DMS79 (cell line): ENCODE data around the gene MOB3B.
A peak's percentile ranks its signal among the peaks of the same experiment; 100 is the strongest.

ENCODE experiments used
- DNase-seq: peaks from one replicate; lab custom pipeline; 2025; lab: John Stamatoyannopoulos, UW

MOB3B gene

GRCh38 chr9:27365707-27366376 is 163.8 kb downstream of the MOB3B start:
- DNase-seq, result no peak

GRCh38 chr9:27362447-27363210 is 167.0 kb downstream of the MOB3B start:
- DNase-seq, result peak; percentile 16

DNA sequence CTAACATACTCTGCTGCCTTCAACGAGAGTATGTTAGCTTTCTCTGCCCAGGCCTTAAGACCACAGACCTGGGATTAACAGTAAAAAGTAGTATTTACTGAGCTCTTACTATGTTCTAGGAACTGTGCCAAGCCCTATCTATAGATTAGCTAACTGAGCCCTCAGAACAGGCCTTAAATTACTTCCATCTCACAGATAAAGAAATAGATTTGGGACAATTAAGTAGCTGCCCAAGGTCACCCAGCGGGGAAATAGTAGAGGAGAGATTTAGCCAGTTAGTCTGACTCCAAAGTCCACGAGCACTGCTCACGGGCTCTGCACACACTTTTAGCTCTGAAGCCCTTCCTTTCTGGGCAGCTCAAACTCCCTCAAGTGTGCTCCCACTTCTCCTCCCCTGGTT is 168.1 kb downstream of the MOB3B start:
- no peak for DNase-seq

DNA sequence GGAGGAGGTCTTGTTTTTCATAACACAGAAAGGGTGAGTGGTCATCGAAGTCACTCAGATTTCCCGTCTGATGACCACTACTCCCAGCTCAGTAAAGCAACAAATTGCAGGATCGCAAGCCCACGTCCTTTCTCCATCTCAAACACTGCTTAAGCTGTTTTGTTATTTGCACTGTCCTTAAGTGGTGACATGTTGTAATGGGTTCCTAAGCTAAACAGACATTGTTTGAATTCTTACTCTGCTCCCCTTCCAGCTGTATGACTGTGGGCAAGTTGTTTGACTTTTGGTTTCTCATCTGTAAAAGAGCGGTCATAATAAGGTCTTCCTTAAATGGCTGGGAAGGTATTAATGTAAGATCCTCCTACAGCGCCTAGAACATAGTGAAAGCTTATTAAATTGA is 169.9 kb downstream of the MOB3B start:
- no peak for DNase-seq

DNA sequence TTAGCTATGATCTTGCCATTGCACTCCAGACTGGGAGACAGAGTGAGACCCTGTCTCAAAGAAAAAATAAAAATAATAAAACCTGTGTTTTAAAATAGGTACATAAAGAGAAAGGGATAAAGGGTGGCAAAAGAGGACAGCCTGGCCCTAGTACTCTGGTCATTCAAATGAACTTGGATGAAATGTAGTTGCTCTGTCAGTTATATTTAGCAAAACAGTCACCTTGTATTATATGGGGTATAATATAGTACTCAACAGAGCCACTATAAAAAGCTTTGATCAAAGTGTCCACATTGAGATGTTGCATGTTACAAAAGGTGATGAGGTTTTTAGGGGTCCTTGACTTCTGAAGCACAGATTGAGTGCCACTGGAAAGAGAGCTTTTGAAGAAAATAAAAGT is 171.6 kb downstream of the MOB3B start:
- peak; percentile 20 for DNase-seq

GRCh38 chr9:27356446-27356845 is 173.2 kb downstream of the MOB3B start:
- DNase-seq, result no peak

- no peak for DNase-seq
Observed at GRCh38 chr9:27355166-27355565, 174.4 kb downstream of the MOB3B start.

- no peak for DNase-seq
Observed at GRCh38 chr9:27353474-27354229, 176.0 kb downstream of the MOB3B start.

- no peak for DNase-seq
Observed at GRCh38 chr9:27353166-27353473, 176.5 kb downstream of the MOB3B start.

- DNase-seq, result no peak
Observed at GRCh38 chr9:27352457-27353165, 177.0 kb downstream of the MOB3B start.

GRCh38 chr9:27351438-27351837 is 178.2 kb downstream of the MOB3B start:
- DNase-seq, result no peak

- DNase-seq, result no peak
Observed at GRCh38 chr9:27350382-27350976, 179.1 kb downstream of the MOB3B start.

GRCh38 chr9:27349698-27350080 is 179.9 kb downstream of the MOB3B start:
- no peak for DNase-seq

DNA sequence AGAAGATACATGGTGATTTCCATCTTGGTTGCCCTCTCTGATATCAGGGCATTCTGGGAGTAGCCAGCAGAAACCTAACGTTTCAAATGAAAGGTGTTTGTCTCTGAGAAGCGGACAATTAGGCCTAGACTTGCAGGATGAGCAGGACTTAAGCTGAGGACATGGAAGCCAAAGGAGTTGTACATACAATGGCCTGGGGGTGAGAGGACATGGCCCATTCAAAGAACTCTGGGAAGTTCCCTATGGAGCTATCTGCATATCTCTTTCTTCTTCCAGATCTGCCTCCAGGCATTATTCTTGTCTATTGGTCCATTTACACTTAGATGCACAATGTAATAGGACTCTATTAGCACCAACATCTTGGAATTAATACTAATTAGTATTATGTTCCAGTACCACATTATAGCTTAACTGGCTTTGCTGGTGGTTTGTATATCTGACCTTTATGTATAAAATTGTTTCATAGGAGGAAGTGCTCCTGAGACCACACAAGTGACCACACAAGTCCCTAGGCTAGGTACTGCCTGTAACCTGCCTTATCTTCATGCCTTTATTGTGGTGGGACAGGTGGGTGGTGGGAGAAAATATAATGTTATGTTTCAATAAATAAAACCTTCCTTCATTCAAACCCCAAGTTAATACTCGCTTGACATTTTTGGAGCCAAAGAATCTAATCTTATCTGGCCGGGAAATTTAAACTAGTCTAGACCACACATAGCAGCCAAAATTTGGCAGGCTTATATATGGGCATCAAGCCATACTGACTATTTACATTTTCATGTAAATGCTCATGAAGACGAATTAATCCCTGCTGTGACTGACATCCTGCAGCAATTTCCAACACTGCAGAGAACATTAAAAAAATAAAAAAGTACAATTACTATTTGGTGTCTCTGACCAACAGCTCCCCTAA is 180.6 kb downstream of the MOB3B start:
- no peak for DNase-seq

DNA sequence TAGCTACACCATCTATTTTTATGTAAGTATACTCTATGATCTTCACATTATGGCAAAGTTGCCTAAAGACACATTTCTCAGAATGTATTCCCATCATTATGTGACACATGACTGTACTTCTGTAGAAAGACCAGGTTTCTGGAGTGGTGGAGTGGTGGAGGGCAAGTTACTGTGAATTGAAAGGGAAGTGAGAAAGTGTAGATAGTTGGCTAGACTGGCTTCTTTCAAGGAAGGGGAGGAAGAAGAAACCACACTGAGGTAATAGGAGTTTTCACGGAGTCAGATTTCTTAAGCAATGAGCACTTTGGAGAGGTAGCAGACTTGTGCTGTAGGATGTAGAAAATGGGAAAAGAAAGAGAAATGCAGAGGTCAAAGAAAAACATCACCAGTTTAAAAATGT is 181.7 kb downstream of the MOB3B start:
- no peak for DNase-seq

- no peak for DNase-seq
Observed at GRCh38 chr9:27344776-27345175, 184.8 kb downstream of the MOB3B start.

GRCh38 chr9:27341545-27342294 is 187.9 kb downstream of the MOB3B start:
- no peak for DNase-seq

GRCh38 chr9:27340961-27341511 is 188.6 kb downstream of the MOB3B start:
- no peak for DNase-seq

DNA sequence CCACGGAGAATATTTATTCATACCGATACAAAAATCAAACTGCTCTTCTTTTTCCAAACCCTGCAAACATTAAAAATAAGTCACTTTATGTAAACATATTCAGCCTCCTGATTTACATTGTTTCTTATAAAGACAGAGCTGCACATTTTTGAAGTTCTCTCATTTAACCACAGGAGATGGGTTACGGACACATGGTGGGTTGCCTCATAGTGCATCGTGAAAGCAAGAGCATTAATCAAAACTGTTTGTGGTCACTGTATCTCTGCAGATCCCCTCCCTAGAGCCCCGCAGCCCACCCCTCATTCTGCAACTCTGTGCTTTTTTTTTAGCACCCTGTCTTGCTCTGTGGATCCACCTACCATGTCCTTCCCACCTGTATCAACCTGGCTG is 189.3 kb downstream of the MOB3B start:
- DNase-seq, result no peak

DNA sequence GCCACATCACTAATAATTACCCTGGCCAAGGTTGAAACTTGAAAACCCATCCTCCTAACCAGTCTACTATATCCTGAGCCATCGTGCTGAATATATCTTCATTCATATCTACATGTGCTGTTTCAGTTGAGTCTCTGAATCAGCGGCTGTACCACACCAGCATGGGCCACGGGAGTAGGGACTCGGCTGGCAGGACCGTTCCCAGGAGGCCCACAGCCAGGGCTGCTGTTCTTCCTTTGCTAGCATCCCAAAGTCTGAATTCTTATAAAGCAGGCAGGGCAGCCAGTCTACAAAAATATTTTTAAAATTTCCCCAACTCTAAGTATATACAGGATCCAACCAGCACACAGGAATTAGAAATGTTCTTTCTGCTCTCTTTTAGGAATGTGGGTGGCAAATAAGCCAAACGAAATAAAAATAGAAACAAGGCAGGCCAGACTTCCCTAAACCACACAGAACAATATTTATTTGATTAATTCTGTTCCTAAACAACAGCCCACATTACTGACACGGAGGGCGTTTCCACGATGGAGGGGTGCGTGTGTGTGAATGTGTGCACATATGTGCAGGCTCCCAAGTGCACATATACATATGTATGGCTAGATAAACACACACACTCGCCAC is 189.8 kb downstream of the MOB3B start:
- DNase-seq, result no peak
